Panc1 (cell line): Measurements from ENCODE around the gene DOCK4. TPM values are rescaled to one million over a fixed set of nuclear protein-coding genes. Genes with fewer than 3 reads are reported as not detected.

Source experiments
- ATAC-seq: fragments of 200-7000 bp; cut with Tn5 transposase; 2 replicates; pipeline ENCODE4 v1.9.1; 2020; ENCODE audit warnings: mild to moderate bottlenecking, moderate library complexity
- BruUV-seq: library from RNA; stranded (reverse); fragments of 400-500 nt; replicated peaks from 2 replicates; lab custom pipeline; 2021; lab: Mats Ljungman, UMichigan
- CTCF ChIA-PET: fragments of 300-600 bp; sonication (Branson Sonifier 250); formaldehyde crosslinking; loops from one replicate; lab custom pipeline; 2022; ENCODE audit warnings: antibody characterized with exemption; lab: Charles Lee
- POLR2A ChIA-PET: fragments of 300-600 bp; sonication (Branson Sonifier 250); formaldehyde crosslinking; loops from one replicate; lab custom pipeline; 2022; ENCODE audit warnings: antibody characterized with exemption; lab: Charles Lee
- DNase-seq: peaks from one replicate; pipeline ENCODE4 v3.0.0-alpha.2; 2010; ENCODE audit warnings: low read depth, low spot score
- H3K27ac ChIP-seq: 2 replicates; pipeline ENCODE4 v1.5.1; 2011; ENCODE audit warnings: mild to moderate bottlenecking, low read length, inconsistent platforms
- H3K27me3 ChIP-seq: fragments of 200-500 bp; sonication (Bioruptor generic); 2 replicates; pipeline ENCODE4 v1.6.0; 2014; ENCODE audit warnings: low read length, inconsistent platforms; ENCODE audit not compliant: control insufficient read depth, insufficient read depth
- H3K36me3 ChIP-seq: fragments of 200-500 bp; sonication (Bioruptor generic); 2 replicates; pipeline ENCODE4 v1.5.1; 2014; ENCODE audit warnings: inconsistent platforms, mild to moderate bottlenecking, low read length, moderate library complexity; ENCODE audit not compliant: control insufficient read depth, insufficient read depth
- H3K4me1 ChIP-seq: 2 replicates; pipeline ENCODE4 v1.5.1; 2011; ENCODE audit warnings: inconsistent platforms, mild to moderate bottlenecking, low read length, moderate library complexity; ENCODE audit not compliant: control insufficient read depth, insufficient read depth
- H3K4me3 ChIP-seq, 2 experiments: 2 replicates each; pipeline ENCODE4 v1.5.1; 2011 to 2012; ENCODE audit warnings: low read depth in 2 of 2, low read length in 2 of 2, mild to moderate bottlenecking in 2 of 2, inconsistent platforms in 1 of 2, moderate library complexity in 1 of 2
- H3K9me3 ChIP-seq: fragments of 200-500 bp; sonication (Bioruptor generic); 2 replicates; pipeline ENCODE4 v1.5.1; 2014; ENCODE audit warnings: low read depth, mild to moderate bottlenecking, inconsistent platforms, low read length, moderate library complexity; ENCODE audit not compliant: control insufficient read depth, insufficient read depth
- CTCF ChIP-seq: fragments of 450-650 bp; IDR thresholded peaks from 2 replicates; pipeline ENCODE4 v1.5.1; 2017; ENCODE audit warnings: mild to moderate bottlenecking
- POLR2AphosphoS5 ChIP-seq: IDR thresholded peaks from 2 replicates; pipeline ENCODE4 v1.6.1; 2012; ENCODE audit warnings: mild to moderate bottlenecking, low read depth, low read length, moderate library complexity
- REST ChIP-seq, 2 experiments: IDR thresholded peaks; 2 replicates each; pipeline ENCODE4 v1.6.1; 2011 to 2012; ENCODE audit warnings: low read depth in 2 of 2, control low read depth in 1 of 2, low read length in 1 of 2, mild to moderate bottlenecking in 1 of 2, moderate library complexity in 1 of 2; ENCODE audit not compliant: insufficient read depth in 1 of 2
- SIN3A ChIP-seq: IDR thresholded peaks from 2 replicates; pipeline ENCODE4 v1.6.1; 2012; ENCODE audit warnings: low read depth, mild to moderate bottlenecking, low read length, moderate library complexity, borderline replicate concordance; ENCODE audit not compliant: insufficient read depth
- TCF7L2 ChIP-seq: IDR thresholded peaks from 2 replicates; pipeline ENCODE4 v1.6.1; 2011; ENCODE audit warnings: mild to moderate bottlenecking, low read depth, low read length, inconsistent platforms
- in situ Hi-C: cut with HindIII; loops from 2 replicates; pipeline ENCODE4 v1.10.0; 2016; ENCODE audit warnings: low sequenced_read_pairs, low pct_unique_long_range_greater_than_20kb
- intact Hi-C: fragments of 100-400 bp; cut with micrococcal nuclease; formaldehyde crosslinking; loops from one replicate; pipeline ENCODE4 v1.10.0; 2022; ENCODE audit not compliant: unreplicated experiment
- total RNA-seq: library from RNA; stranded (reverse); gene quantifications from one replicate; pipeline ENCODE4 v1.2.1, GENCODE V29; 2021; ENCODE audit not compliant: unreplicated experiment

DOCK4 gene
- total RNA-seq, 1 experiment from 2014 or later = 10.8 TPM

- BruUV-seq = no TSS peak
- in situ Hi-C loops (no loop called here), intact Hi-C loops (no loop called here)
- H3K27ac ChIP-seq = no peak overlapping the region
- ChIA-PET POLR2A (no interaction called here), CTCF (no interaction called here)
- no peaks in the 10 kb centered on the region for H3K36me3 ChIP-seq
- H3K27me3 ChIP-seq = no peaks in the 10 kb centered on the region
- H3K4me1 ChIP-seq = no peaks in the 10 kb centered on the region
- ATAC-seq (no peak), DNase-seq (no peak)
- H3K9me3 ChIP-seq = no peaks in the 10 kb centered on the region
- TF ChIP-seq TCF7L2 (no peak), CTCF (no peak), SIN3A (no peak), POLR2AphosphoS5 (no peak), REST (IDR thresholded peaks at IDR 0.05; ENCODE audit: insufficient read depth in 1 of 2, low read depth in 2 of 2, low read length in 1 of 2) (no peak)
- no peak overlapping the region for H3K4me3 ChIP-seq
Observed at GRCh38 chr7:111872450-111873325, 333.5 kb downstream of the DOCK4 start.

GRCh38 chr7:111871283-111871682 lies 334.9 kb downstream of the DOCK4 start:
- ATAC-seq = no peak
- BruUV-seq = no TSS peak
- no peaks in the 10 kb centered on the region for H3K27me3 ChIP-seq

More at GRCh38 chr7:111871283-111871682, 334.9 kb downstream of the DOCK4 start:
- Histone ChIP-seq H3K4me1 (no peaks in the 10 kb centered on the region), H3K4me3 (no peak overlapping the region), H3K9me3 (no peaks in the 10 kb centered on the region), H3K36me3 (no peaks in the 10 kb centered on the region), H3K27ac (no peak overlapping the region)
- DNase-seq = no peak
- intact Hi-C loops (no loop called here), in situ Hi-C loops (no loop called here)
- ChIA-PET POLR2A (no interaction called here), CTCF (no interaction called here)
- no peak for TF ChIP-seq CTCF
- TF ChIP-seq POLR2AphosphoS5 = no peak
- no peak for TF ChIP-seq REST (IDR thresholded peaks at IDR 0.05; ENCODE audit: insufficient read depth in 1 of 2, low read depth in 2 of 2, low read length in 1 of 2)
- no peak for TF ChIP-seq SIN3A
- TF ChIP-seq TCF7L2 = no peak
